GM18870 (cell line): ENCODE data around the gene ZNF486.
"Not testable (repeated sequence)": the region's sequence is repeated elsewhere in the genome, so short reads cannot be mapped to it uniquely, and the experiment has no call there.

Experiments used
- ATAC-seq: cut with Tn5 transposase; IDR thresholded peaks from one replicate; pipeline ENCODE4 v1.9.1; 2021; ENCODE audit warnings: moderate library complexity; ENCODE audit not compliant: unreplicated experiment

The ZNF486 gene

GRCh38 chr19:20167020-20167644, at the start of gene ZNF486:
TSS of gene ZNF486 (plus strand) at chr19:20167214. CDS start at chr19:20167331, 117 bp downstream.
- ATAC-seq = peak; percentile 61

- not testable (repeated sequence) for ATAC-seq
These were observed 48.8 kb upstream of the ZNF486 start for GRCh38 chr19:20118064-20118839.

- no peak for ATAC-seq
These were observed 42.1 kb upstream of the ZNF486 start for GRCh38 chr19:20124879-20125278.

GRCh38 chr19:20132933-20133332, 34.1 kb upstream of the ZNF486 start:
- ATAC-seq = not testable (repeated sequence)

- ATAC-seq = not testable (repeated sequence)
These were observed 29.3 kb upstream of the ZNF486 start for GRCh38 chr19:20137714-20138113.

GRCh38 chr19:20151617-20152145, 15.3 kb upstream of the ZNF486 start:
- ATAC-seq = no peak

GRCh38 chr19:20152506-20152905, 14.5 kb upstream of the ZNF486 start:
- not testable (repeated sequence) for ATAC-seq

- ATAC-seq = no peak
These were observed 13.7 kb upstream of the ZNF486 start for GRCh38 chr19:20153281-20153680.

GRCh38 chr19:20154636-20155035, 12.4 kb upstream of the ZNF486 start:
- ATAC-seq = no peak

- ATAC-seq = no peak
These were observed 4.2 kb upstream of the ZNF486 start for GRCh38 chr19:20162821-20163220.

- no peak for ATAC-seq
These were observed 2.6 kb upstream of the ZNF486 start for GRCh38 chr19:20164456-20164855.

- no peak for ATAC-seq
These were observed 932 bp upstream of the ZNF486 start for GRCh38 chr19:20165971-20166592.

GRCh38 chr19:20167651-20168122, 673 bp downstream of the ZNF486 start:
- no peak for ATAC-seq

GRCh38 chr19:20171285-20171684, 4.3 kb downstream of the ZNF486 start:
- no peak for ATAC-seq

- ATAC-seq = not testable (repeated sequence)
These were observed 8.8 kb downstream of the ZNF486 start for GRCh38 chr19:20175848-20176247.

- ATAC-seq = not testable (repeated sequence)
These were observed 12.9 kb downstream of the ZNF486 start for GRCh38 chr19:20179956-20180355.

GRCh38 chr19:20182222-20182785, 15.3 kb downstream of the ZNF486 start:
- no peak for ATAC-seq

- ATAC-seq = no peak
These were observed 19.2 kb downstream of the ZNF486 start for GRCh38 chr19:20186174-20186573.

- ATAC-seq = no peak
These were observed 30.7 kb downstream of the ZNF486 start for GRCh38 chr19:20197747-20198146.

GRCh38 chr19:20209051-20209450, 42.0 kb downstream of the ZNF486 start:
- ATAC-seq = no peak

GRCh38 chr19:20214366-20214765, 47.4 kb downstream of the ZNF486 start:
- not testable (repeated sequence) for ATAC-seq
